Large intestine (tissue), 12 donors: ENCODE data around the gene FAM50A. TPM values are rescaled to one million over a fixed set of nuclear protein-coding genes. Genes with fewer than 3 reads are reported as not detected.
A peak's percentile ranks its signal among the peaks of the same experiment; 100 is the strongest.
"Not testable (repeated sequence)": the region's sequence is repeated elsewhere in the genome, so short reads cannot be mapped to it uniquely, and the experiment has no call there.

Experiments
- DNase-seq, 2 donors: peaks; one replicate each; pipeline versions ENCODE4 v3.0.0 to v3.0.0-alpha.2; 2013
- H3K27ac ChIP-seq: one replicate; pipeline ENCODE4 v1.5.1; 2013; ENCODE audit warnings: low read length
- H3K27me3 ChIP-seq: 2 replicates; pipeline ENCODE4 v1.6.1; 2013; ENCODE audit warnings: low read length; ENCODE audit not compliant: control insufficient read depth, insufficient read depth
- H3K36me3 ChIP-seq: 2 replicates; pipeline ENCODE4 v1.6.1; 2013; ENCODE audit warnings: low read length; ENCODE audit not compliant: control insufficient read depth, insufficient read depth
- H3K4me1 ChIP-seq: one replicate; pipeline ENCODE4 v1.6.1; 2013; ENCODE audit warnings: low read length; ENCODE audit not compliant: control insufficient read depth, insufficient read depth
- H3K4me3 ChIP-seq: one replicate; pipeline ENCODE4 v1.5.1; 2013; ENCODE audit warnings: low read length
- H3K9me3 ChIP-seq: one replicate; pipeline ENCODE4 v1.6.1; 2013; ENCODE audit warnings: mild to moderate bottlenecking, low read depth, low read length, moderate library complexity; ENCODE audit not compliant: control insufficient read depth
- WGBS: methylation state at CpG from one replicate; pipeline ENCODE4 v1.1.5; 2013; ENCODE audit warnings: low lambda C conversion rate; ENCODE audit not compliant: insufficient coverage; 5-methylcytosine and 5-hydroxymethylcytosine counted together
- long read RNA-seq, 11 donors: transcript quantifications; one replicate each; lab custom pipeline, GENCODE V29; 2026
- polyA plus RNA-seq: library from polyadenylated mRNA; unstranded; fragments of 120-200 nt; gene quantifications from one replicate; pipeline ENCODE4 v1.2.1, GENCODE V29; 2013

FAM50A gene, protein sequence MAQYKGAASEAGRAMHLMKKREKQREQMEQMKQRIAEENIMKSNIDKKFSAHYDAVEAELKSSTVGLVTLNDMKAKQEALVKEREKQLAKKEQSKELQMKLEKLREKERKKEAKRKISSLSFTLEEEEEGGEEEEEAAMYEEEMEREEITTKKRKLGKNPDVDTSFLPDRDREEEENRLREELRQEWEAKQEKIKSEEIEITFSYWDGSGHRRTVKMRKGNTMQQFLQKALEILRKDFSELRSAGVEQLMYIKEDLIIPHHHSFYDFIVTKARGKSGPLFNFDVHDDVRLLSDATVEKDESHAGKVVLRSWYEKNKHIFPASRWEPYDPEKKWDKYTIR
- polyA plus RNA-seq, result 71.3 TPM
- long read RNA-seq, donor 1, transcript FAM50A-202 (13 exons, 1,352 nt), result major isoform, 13 of 22 reads
- long read RNA-seq, donor 1, partial matches to known transcripts, result 7 of 22 reads
- long read RNA-seq, donor 1, other reads (novel, unspliced or antisense), result 0 of 22 reads
- long read RNA-seq, donor 2, transcript FAM50A-202 (13 exons, 1,352 nt), result major isoform, 18 of 75 reads
- long read RNA-seq, donor 2, partial matches to known transcripts, result 50 of 75 reads
- long read RNA-seq, donor 2, other reads (novel, unspliced or antisense), result 5 of 75 reads
- long read RNA-seq, donor 3, transcript FAM50A-202 (13 exons, 1,352 nt), result major isoform, 29 of 83 reads
- long read RNA-seq, donor 3, partial matches to known transcripts, result 52 of 83 reads
- long read RNA-seq, donor 3, other reads (novel, unspliced or antisense), result 0 of 83 reads
- long read RNA-seq, donor 4, partial matches to known transcripts, result 5 of 10 reads
- long read RNA-seq, donor 4, other reads (novel, unspliced or antisense), result 0 of 10 reads
- long read RNA-seq, donor 5, transcript FAM50A-202 (13 exons, 1,352 nt), result major isoform, 7 of 22 reads
- long read RNA-seq, donor 5, partial matches to known transcripts, result 14 of 22 reads
- long read RNA-seq, donor 5, other reads (novel, unspliced or antisense), result 0 of 22 reads
- long read RNA-seq, donor 6, transcript FAM50A-202 (13 exons, 1,352 nt), result major isoform, 15 of 53 reads
- long read RNA-seq, donor 6, partial matches to known transcripts, result 36 of 53 reads
- long read RNA-seq, donor 6, other reads (novel, unspliced or antisense), result 0 of 53 reads
- long read RNA-seq, donor 7, partial matches to known transcripts, result 8 of 10 reads
- long read RNA-seq, donor 7, other reads (novel, unspliced or antisense), result 0 of 10 reads
- long read RNA-seq, donor 8, transcript FAM50A-202 (13 exons, 1,352 nt), result major isoform, 17 of 71 reads
- long read RNA-seq, donor 8, partial matches to known transcripts, result 51 of 71 reads
- long read RNA-seq, donor 8, other reads (novel, unspliced or antisense), result 0 of 71 reads
- long read RNA-seq, donor 9, transcript FAM50A-202 (13 exons, 1,352 nt), result major isoform, 10 of 46 reads
- long read RNA-seq, donor 9, partial matches to known transcripts, result 33 of 46 reads
- long read RNA-seq, donor 9, other reads (novel, unspliced or antisense), result 0 of 46 reads
- long read RNA-seq, donor 10, transcript FAM50A-202 (13 exons, 1,352 nt), result major isoform, 19 of 61 reads
- long read RNA-seq, donor 10, partial matches to known transcripts, result 39 of 61 reads
- long read RNA-seq, donor 10, other reads (novel, unspliced or antisense), result 0 of 61 reads
- long read RNA-seq, donor 11, transcript FAM50A-202 (13 exons, 1,352 nt), result major isoform, 7 of 18 reads
- long read RNA-seq, donor 11, partial matches to known transcripts, result 11 of 18 reads
- long read RNA-seq, donor 11, other reads (novel, unspliced or antisense), result 0 of 18 reads

DNA sequence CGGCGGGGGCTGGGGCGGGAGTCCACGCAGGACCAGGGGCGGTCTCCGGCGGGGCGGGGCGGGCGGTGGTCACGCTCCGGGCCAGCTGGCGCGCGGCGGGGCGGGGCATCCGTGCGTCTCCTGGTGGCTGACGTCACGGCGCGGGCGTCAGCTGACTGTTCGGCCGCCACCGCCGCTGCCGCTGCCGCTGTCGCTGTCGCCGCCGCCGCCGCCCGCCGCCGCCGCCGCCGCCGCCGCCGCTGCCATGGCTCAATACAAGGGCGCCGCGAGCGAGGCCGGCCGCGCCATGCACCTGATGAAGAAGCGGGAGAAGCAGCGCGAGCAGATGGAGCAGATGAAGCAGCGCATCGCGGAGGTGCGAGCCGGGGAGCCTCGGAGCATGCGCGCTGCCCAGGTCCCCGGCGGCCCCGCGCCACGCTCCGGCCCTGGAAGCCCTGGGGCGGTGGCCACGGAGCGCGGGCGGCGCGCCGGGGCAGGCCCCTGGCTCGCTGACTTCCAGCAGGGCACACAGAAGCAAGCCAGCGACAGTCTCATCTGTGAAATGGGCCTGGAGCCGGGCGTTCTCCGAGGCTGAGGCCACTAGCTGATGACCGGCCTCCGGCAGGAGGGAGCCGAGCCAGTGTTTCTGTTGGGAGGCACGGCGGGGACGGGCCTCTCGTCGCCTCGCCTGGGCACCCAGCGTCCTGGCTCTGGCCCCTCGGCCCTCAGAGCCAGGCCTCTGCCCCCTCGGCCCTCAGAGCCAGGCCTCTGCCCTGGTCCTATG lies at the start of gene FAM50A:
TSS of gene FAM50A (plus strand) at position 150 of the 763 bp plus-strand sequence. CDS start at position 245, 95 bp downstream.
- Histone ChIP-seq H3K36me3 (peaks cover 42% of the 10 kb centered on the region), H3K27ac (peak within 1 kb of the TSS; percentile 70), H3K9me3 (no peaks in the 10 kb centered on the region), H3K27me3 (no peaks in the 10 kb centered on the region), H3K4me1 (peaks cover 4% of the 10 kb centered on the region), H3K4me3 (peak within 1 kb of the TSS; percentile 62)
- WGBS, result no CpG with 5 or more reads among the region's 94 CpGs
- peak; percentile 59 to 79 for DNase-seq

DNA sequence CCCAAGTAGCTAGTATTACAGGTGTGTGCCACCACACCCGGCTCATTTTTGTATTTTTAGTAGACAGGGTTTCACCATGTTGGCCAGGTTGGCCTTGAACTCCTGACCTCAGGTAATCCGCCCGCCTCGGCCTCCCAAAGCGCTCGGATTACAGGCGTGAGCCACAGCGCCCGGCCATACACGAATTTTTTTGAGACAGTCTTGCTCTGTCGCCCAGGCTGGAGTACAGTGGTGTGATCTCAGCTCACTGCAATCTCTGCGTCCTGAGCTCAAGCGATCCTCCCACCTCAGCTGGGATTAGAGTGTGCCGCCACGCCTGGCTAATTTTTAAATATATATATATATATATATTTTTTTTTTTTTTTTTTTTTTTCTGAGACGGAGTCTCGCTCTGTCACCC lies 47.6 kb upstream of the FAM50A start:
- not testable (repeated sequence) for DNase-seq, H3K9me3 ChIP-seq, H3K27me3 ChIP-seq
- Histone ChIP-seq H3K36me3 (peaks cover 24% of the 10 kb centered on the region), H3K4me3 (peak overlapping the region; percentile 67), H3K4me1 (peaks cover 11% of the 10 kb centered on the region), H3K27ac (peak overlapping the region; percentile 100)
- no CpG with 5 or more reads among the region's 17 CpGs for whole genome bisulfite sequencing

DNA sequence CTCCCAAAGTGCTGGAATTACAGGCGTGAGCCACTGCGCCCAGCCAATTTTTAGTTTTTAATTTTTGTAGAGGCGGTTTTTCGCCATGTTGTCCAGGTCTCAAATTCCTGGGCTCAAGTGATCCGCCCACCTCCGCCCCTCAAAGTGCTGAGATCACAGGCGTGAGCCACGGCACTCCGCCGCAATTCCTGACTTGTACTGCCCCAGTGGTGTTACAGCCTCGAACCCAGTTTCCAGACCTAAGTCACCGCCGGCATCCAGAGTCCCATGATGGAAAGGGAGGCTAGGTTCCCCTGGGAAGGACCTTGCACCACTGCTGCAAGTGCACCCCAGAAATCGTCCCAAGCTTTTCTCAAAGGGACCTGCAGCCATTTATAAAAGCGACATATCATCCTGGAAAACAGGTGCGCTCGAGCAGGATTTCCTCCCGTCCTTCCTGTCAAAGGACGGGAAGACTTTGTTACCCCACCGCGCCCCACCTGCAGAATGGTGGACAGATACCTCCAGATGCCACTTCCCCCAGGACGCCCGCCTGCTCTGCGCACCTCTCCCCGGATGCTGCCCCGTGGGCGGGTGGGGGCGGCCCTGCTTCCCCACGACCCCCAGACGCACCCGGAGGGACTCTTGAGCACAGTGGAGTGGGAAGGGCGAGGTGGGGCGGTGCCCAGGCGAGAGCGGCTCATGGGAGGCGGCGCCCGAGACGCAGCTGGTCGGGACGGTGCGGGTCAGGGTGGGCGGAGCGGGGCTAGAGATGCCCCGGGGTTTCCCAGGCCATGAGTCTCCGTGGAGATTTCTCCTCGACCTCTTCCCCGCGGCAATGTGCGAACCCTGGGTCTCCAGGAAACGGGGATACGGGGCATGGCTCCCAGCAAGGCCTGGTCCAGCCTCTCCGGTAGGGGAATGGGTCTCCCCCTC lies 46.7 kb upstream of the FAM50A start:
- H3K9me3 ChIP-seq, result no peaks in the 10 kb centered on the region
- DNase-seq, result peak; percentile 67 to 86
- peak overlapping the region; percentile 100 for H3K27ac ChIP-seq
- peaks cover 15% of the 10 kb centered on the region for H3K4me1 ChIP-seq
- no CpG with 5 or more reads among the region's 53 CpGs for WGBS
- peaks cover 25% of the 10 kb centered on the region for H3K36me3 ChIP-seq
- no peaks in the 10 kb centered on the region for H3K27me3 ChIP-seq
- H3K4me3 ChIP-seq, result peak overlapping the region; percentile 67

DNA sequence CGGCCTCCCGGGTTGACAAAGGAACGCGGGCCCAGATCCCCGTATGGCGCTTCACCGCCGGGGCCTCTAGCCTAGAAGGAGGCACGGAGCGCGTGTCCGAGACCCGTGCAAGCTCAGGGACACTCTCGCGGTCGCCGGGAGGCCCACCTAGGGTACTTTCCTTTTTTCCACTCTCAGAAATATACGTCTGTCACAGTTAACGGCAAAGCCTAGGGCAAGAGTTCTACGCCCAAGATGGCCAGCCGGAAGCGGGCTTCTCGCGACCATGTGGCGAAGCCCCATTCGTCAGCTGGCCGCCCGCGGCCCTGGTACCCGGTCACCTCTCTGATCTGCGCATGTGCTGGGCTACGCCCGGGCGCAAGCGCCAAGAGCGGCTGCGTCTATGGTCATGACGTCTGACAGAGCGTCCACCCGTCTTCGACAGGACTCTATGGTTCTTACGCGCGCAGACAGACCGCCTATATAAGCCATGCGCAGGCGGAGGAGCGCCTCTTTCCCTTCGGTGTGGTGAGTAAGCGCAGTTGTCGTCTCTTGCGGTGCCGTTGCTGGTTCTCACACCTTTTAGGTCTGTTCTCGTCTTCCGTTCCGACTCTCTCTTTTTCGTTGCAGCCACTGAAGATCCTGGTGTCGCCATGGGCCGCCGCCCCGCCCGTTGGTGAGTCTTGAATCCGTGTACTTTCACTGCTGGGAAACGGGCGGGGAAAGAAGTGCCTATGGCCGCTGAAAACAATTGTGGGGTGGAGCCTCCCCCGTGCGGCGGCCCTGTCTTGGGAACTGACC lies 45.9 kb upstream of the FAM50A start, which contains the start of gene RPL10:
TSS of gene RPL10 (plus strand) at position 490 of the 780 bp plus-strand sequence. CDS start at position 633, 143 bp downstream.
- H3K4me1 ChIP-seq, result peaks cover 15% of the 10 kb centered on the region
- WGBS, result no CpG with 5 or more reads among the region's 69 CpGs

DNA sequence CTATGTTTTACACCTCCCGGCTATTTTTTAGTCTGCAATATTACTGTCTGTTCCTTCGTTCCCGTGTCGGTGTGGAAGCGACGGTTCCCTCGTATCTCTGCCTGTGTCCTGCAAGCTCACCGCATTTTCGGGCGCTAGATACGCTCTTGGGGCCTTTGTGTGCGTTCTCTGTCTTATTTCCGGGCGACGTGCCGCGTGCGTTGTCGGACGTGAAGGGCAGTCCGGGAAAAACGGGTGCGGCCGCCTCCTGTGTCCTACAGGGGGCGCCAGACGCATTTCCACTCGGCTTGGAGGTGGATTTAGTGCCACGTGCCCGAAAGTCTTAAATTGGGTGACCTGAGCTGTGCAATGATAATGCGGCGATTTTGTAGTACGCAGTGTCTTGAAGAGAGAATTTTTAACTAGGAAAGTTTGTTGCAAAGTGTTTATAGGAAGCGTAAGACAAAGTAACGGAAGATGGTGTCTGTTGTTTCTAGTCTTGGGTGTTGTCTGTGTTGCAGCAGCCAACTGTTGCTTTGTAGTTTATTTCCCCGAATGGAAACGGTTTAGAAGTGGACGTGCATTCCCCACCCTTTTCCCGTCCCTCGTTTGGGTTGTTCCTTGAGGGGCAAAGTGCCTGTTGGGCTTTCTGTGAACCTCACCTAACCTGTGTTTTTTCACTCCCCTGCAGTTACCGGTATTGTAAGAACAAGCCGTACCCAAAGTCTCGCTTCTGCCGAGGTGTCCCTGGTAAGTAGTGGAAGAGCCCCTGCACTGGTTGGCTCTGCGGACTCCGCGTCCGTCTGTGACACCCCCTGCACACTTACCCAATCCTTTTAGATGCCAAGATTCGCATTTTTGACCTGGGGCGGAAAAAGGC lies 45.0 kb upstream of the FAM50A start:
- Histone ChIP-seq H3K36me3 (peaks cover 27% of the 10 kb centered on the region), H3K4me3 (peak overlapping the region; percentile 99), H3K4me1 (peaks cover 15% of the 10 kb centered on the region), H3K27ac (peak overlapping the region; percentile 100), H3K27me3 (no peaks in the 10 kb centered on the region), H3K9me3 (no peaks in the 10 kb centered on the region)
- no CpG with 5 or more reads among the region's 49 CpGs for WGBS
- DNase-seq, result peak; percentile 77 to 81

More for the DNA sequence above, 45.9 kb upstream of the FAM50A start, which contains the start of gene RPL10:
- Histone ChIP-seq H3K4me3 (peak within 1 kb of the TSS; percentile 99), H3K9me3 (no peaks in the 10 kb centered on the region), H3K27me3 (no peaks in the 10 kb centered on the region), H3K27ac (peak within 1 kb of the TSS; percentile 100), H3K36me3 (peaks cover 27% of the 10 kb centered on the region)
- peak; percentile 96 to 97 for DNase-seq

DNA sequence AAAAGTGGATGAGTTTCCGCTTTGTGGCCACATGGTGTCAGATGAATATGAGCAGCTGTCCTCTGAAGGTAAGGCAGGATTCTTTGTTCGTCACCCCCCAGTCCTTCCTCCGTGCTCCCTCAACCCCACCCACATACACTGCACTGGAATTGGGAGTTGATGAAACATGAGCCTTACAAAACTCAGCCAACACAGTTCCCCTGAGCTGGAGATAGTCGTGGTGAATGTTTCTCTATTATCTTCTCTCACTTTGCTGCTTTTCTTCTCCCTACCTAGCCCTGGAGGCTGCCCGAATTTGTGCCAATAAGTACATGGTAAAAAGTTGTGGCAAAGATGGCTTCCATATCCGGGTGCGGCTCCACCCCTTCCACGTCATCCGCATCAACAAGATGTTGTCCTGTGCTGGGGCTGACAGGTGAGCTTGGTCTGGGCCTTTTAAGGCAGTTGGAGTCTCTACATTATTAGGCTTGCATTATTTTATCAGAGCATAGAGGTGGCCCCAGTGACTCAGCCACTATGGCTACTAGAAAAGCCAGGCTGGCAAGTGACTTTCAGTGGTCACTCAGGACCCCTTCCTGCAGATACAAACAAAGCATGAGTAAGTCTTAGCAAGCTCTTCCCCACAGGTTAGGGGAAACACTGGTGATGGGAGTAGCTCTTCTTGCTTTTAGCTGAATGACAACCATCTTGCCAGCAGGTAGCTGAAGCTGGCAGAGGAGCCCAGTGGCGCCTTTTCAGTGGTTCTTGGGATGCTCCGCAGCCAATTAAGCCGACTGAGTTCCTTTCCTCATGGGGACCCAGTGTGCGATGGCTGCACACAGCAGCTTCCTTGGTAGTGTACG lies 44.2 kb upstream of the FAM50A start:
- peaks cover 15% of the 10 kb centered on the region for H3K4me1 ChIP-seq
- WGBS, result no CpG with 5 or more reads among the region's 14 CpGs
- DNase-seq, result no peak
- H3K27me3 ChIP-seq, result no peaks in the 10 kb centered on the region
- H3K9me3 ChIP-seq, result no peaks in the 10 kb centered on the region
- H3K4me3 ChIP-seq, result peak overlapping the region; percentile 99
- H3K27ac ChIP-seq, result peak overlapping the region; percentile 100
- peaks cover 31% of the 10 kb centered on the region for H3K36me3 ChIP-seq

DNA sequence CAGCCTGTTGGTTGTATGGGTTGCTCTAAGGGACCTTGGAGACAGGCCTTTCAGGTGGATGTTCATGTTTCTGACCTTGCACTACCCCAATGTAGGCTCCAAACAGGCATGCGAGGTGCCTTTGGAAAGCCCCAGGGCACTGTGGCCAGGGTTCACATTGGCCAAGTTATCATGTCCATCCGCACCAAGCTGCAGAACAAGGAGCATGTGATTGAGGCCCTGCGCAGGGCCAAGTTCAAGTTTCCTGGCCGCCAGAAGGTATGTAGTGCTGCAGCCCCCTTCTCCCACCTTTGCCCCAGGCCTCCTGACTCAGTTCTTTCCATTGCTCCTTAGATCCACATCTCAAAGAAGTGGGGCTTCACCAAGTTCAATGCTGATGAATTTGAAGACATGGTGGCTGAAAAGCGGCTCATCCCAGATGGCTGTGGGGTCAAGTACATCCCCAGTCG lies 43.5 kb upstream of the FAM50A start:
- Histone ChIP-seq H3K27ac (peak overlapping the region; percentile 100), H3K36me3 (peaks cover 31% of the 10 kb centered on the region), H3K4me3 (peak overlapping the region; percentile 99), H3K4me1 (peaks cover 15% of the 10 kb centered on the region)
- no CpG with 5 or more reads among the region's 6 CpGs for WGBS
- not testable (repeated sequence) for H3K27me3 ChIP-seq, H3K9me3 ChIP-seq, DNase-seq
